A549 (cell line): ENCODE data around the gene APOBEC3A. TPM values are rescaled to one million over a fixed set of nuclear protein-coding genes. Genes with fewer than 3 reads are reported as not detected.

Source experiments
- ATAC-seq, 2 experiments: fragments of 200-7000 bp in 1 of 2; fragments of >200 bp in 1 of 2; cut with Nextera tagmentation in 1 of 2; cut with Tn5 transposase in 1 of 2; 3 replicates each; pipeline versions ENCODE4 v1.8.0 to v1.9.1; 2018 to 2020; ENCODE audit warnings: mild to moderate bottlenecking in 1 of 2, moderate library complexity in 1 of 2
- CTCF ChIA-PET: fragments of 300-600 bp; sonication (Branson Sonifier 250); formaldehyde crosslinking; extraction: SDS; loops from one replicate; lab custom pipeline; 2021; ENCODE audit warnings: antibody characterized with exemption, inconsistent platforms; lab: Yijun Ruan, JAX
- POLR2A ChIA-PET: fragments of 350-600 bp; formaldehyde crosslinking; extraction: SDS; loops from one replicate; lab custom pipeline; 2021; ENCODE audit warnings: antibody characterized with exemption, inconsistent platforms; lab: Yijun Ruan, JAX
- DNase-seq, 2 experiments: peaks; one replicate each; pipeline versions ENCODE4 v3.0.0 to v3.0.0-alpha.2; 2011 to 2016; ENCODE audit warnings: low read depth in 1 of 2, low spot score in 1 of 2
- FAIRE-seq: peaks from 2 replicates; lab custom pipeline; 2011; peaks lifted over from hg19 to GRCh38; lab: Jason Lieb, UNC
- H3K27ac ChIP-seq, 2 experiments: fragments of >200 bp; sonication (Bioruptor Twin); formaldehyde crosslinking; 3 replicates each; pipeline ENCODE4 v1.5.1; 2016 to 2017
- H3K4me1 ChIP-seq: fragments of >200 bp; sonication (Bioruptor Twin); formaldehyde crosslinking; 3 replicates; pipeline ENCODE4 v1.6.1; 2016
- H3K4me2 ChIP-seq: fragments of >200 bp; sonication (Bioruptor Twin); formaldehyde crosslinking; 3 replicates; pipeline ENCODE4 v1.6.1; 2016
- H3K4me3 ChIP-seq: fragments of >200 bp; sonication (Bioruptor Twin); formaldehyde crosslinking; 3 replicates; pipeline ENCODE4 v1.5.1; 2016
- H3K9me3 ChIP-seq: fragments of >200 bp; sonication (Bioruptor Twin); formaldehyde crosslinking; 3 replicates; pipeline ENCODE4 v1.6.1; 2016
- CBX2 ChIP-seq: fragments of 200-600 bp; sonication (generic); IDR thresholded peaks from 2 replicates; pipeline ENCODE4 v1.6.1; 2016; ENCODE audit warnings: low read depth, mild to moderate bottlenecking, borderline replicate concordance
- FOSB ChIP-seq: fragments of 250-450 bp; sonication (Bioruptor Pico); IDR thresholded peaks from 2 replicates; pipeline ENCODE4 v1.5.0; 2020; ENCODE audit warnings: mild to moderate bottlenecking, moderate library complexity
- HDAC2 ChIP-seq: fragments of 200-600 bp; sonication (generic); IDR thresholded peaks from 2 replicates; pipeline ENCODE4 v1.6.1; 2016
- HOXB13 ChIP-seq: fragments of 250-450 bp; sonication (Bioruptor Pico); IDR thresholded peaks from 2 replicates; pipeline ENCODE4 v1.5.0; 2020; ENCODE audit warnings: low read depth, mild to moderate bottlenecking, moderate library complexity
- HOXB5 ChIP-seq: fragments of 250-450 bp; sonication (Bioruptor Pico); IDR thresholded peaks from 2 replicates; pipeline ENCODE4 v1.5.0; 2020; ENCODE audit warnings: mild to moderate bottlenecking, moderate library complexity
- NFE2L2 ChIP-seq: fragments of 150-350 bp; conservative IDR thresholded peaks from 2 replicates; pipeline ENCODE4 v1.6.1; 2014; ENCODE audit warnings: low read length
- NR3C1 ChIP-seq: fragments of >200 bp; sonication (Bioruptor Twin); formaldehyde crosslinking; IDR thresholded peaks from 3 replicates; pipeline ENCODE4 v1.6.1; 2017
- PHF8 ChIP-seq: fragments of 200-600 bp; sonication (generic); IDR thresholded peaks from 2 replicates; pipeline ENCODE4 v1.6.1; 2016; ENCODE audit warnings: low read depth, mild to moderate bottlenecking, antibody characterized with exemption, moderate library complexity, borderline replicate concordance
- POLR2AphosphoS2 ChIP-seq: conservative IDR thresholded peaks from 2 replicates; pipeline ENCODE4 v1.6.1; 2012; ENCODE audit warnings: low read length, improper control_type of control experiment, inconsistent platforms
- RARB ChIP-seq: fragments of 250-450 bp; sonication (Bioruptor Pico); IDR thresholded peaks from 2 replicates; pipeline ENCODE4 v1.8.0; 2021; ENCODE audit warnings: mild to moderate bottlenecking, moderate library complexity
- RCOR1 ChIP-seq: fragments of 150-350 bp; IDR thresholded peaks from 2 replicates; pipeline ENCODE4 v1.6.1; 2014; ENCODE audit warnings: antibody characterized with exemption, low read length, low read depth
- RNF2 ChIP-seq: fragments of 200-600 bp; sonication (generic); IDR thresholded peaks from 2 replicates; pipeline ENCODE4 v1.6.1; 2016; ENCODE audit warnings: low read depth, mild to moderate bottlenecking, antibody characterized with exemption, moderate library complexity, borderline replicate concordance
- SMC3 ChIP-seq: fragments of >200 bp; sonication (Bioruptor Twin); formaldehyde crosslinking; IDR thresholded peaks from 3 replicates; pipeline ENCODE4 v1.6.1; 2018; ENCODE audit warnings: inconsistent platforms
- SREBF2 ChIP-seq: fragments of 450-650 bp; IDR thresholded peaks from 2 replicates; pipeline ENCODE4 v1.6.1; 2014; ENCODE audit warnings: mild to moderate bottlenecking, moderate library complexity
- ZNF302 ChIP-seq: fragments of 250-450 bp; sonication (Bioruptor Pico); IDR thresholded peaks from 2 replicates; pipeline ENCODE4 v1.9.0; 2021; ENCODE audit warnings: inconsistent platforms, mild to moderate bottlenecking, moderate library complexity
- WGBS: methylation state at CpG from one replicate; pipeline ENCODE4 v1.1.6; 2017; ENCODE audit errors: missing lambda C conversion rate; 5-methylcytosine and 5-hydroxymethylcytosine counted together
- polyA plus RNA-seq, 4 experiments: library from polyadenylated mRNA; depleted of rRNA in 3 of 4; stranded (reverse); fragments of >200 nt; fragmentation: RNase III in 1 of 4; extraction: RNeasy Plus Mini Kit Qiagen cat#74134 plus additional on column Dnase treatment in 1 of 4; gene quantifications; 2 replicates in 3 of 4; 3 replicates in 1 of 4; pipeline ENCODE4 v1.2.3, GENCODE V29; 2011 to 2017
- TF ChIP-seq, protein P1 (sequence below): fragments of 200-600 bp; sonication (generic); IDR thresholded peaks from 2 replicates; pipeline ENCODE4 v1.6.1; 2016; ENCODE audit warnings: antibody characterized with exemption, mild to moderate bottlenecking, moderate library complexity
- TF ChIP-seq, protein P2 (sequence below): fragments of 250-450 bp; sonication (Bioruptor Pico); IDR thresholded peaks from 2 replicates; pipeline ENCODE4 v1.5.0; 2020; ENCODE audit warnings: low read depth, mild to moderate bottlenecking, moderate library complexity
- TF ChIP-seq, protein P3 (sequence below): IDR thresholded peaks from 2 replicates; pipeline ENCODE4 v1.6.1; 2012; ENCODE audit warnings: low read depth, borderline replicate concordance
- TF ChIP-seq, protein P4 (sequence below): fragments of 450-650 bp; IDR thresholded peaks from 2 replicates; pipeline ENCODE4 v1.6.1; 2014; ENCODE audit warnings: antibody characterized with exemption
- TF ChIP-seq, protein P5 (sequence below): fragments of >200 bp; sonication (Bioruptor Twin); formaldehyde crosslinking; IDR thresholded peaks from 2 replicates; pipeline ENCODE4 v1.6.1; 2016

The APOBEC3A gene
- polyA plus RNA-seq, 2 of the 4 experiments (the other 2 are of a cell fraction), result not detected

GRCh38 chr22:38951734-38952133 is 5.7 kb upstream of the APOBEC3A start:
- DNase-seq (no peak), FAIRE-seq (no peak), ATAC-seq (no peak)
- Histone ChIP-seq H3K4me2 (no peak overlapping the region), H3K4me3 (no peak overlapping the region), H3K27ac (no peak overlapping the region), H3K4me1 (peaks cover 7% of the 10 kb centered on the region; the same call in 2 of the 3 replicates), H3K9me3 (no peaks in the 10 kb centered on the region)
- WGBS, result 66% methylated on average over 2 of the region's 2 CpGs
- no peak for TF ChIP-seq POLR2AphosphoS2
- TF ChIP-seq, protein P1, sequence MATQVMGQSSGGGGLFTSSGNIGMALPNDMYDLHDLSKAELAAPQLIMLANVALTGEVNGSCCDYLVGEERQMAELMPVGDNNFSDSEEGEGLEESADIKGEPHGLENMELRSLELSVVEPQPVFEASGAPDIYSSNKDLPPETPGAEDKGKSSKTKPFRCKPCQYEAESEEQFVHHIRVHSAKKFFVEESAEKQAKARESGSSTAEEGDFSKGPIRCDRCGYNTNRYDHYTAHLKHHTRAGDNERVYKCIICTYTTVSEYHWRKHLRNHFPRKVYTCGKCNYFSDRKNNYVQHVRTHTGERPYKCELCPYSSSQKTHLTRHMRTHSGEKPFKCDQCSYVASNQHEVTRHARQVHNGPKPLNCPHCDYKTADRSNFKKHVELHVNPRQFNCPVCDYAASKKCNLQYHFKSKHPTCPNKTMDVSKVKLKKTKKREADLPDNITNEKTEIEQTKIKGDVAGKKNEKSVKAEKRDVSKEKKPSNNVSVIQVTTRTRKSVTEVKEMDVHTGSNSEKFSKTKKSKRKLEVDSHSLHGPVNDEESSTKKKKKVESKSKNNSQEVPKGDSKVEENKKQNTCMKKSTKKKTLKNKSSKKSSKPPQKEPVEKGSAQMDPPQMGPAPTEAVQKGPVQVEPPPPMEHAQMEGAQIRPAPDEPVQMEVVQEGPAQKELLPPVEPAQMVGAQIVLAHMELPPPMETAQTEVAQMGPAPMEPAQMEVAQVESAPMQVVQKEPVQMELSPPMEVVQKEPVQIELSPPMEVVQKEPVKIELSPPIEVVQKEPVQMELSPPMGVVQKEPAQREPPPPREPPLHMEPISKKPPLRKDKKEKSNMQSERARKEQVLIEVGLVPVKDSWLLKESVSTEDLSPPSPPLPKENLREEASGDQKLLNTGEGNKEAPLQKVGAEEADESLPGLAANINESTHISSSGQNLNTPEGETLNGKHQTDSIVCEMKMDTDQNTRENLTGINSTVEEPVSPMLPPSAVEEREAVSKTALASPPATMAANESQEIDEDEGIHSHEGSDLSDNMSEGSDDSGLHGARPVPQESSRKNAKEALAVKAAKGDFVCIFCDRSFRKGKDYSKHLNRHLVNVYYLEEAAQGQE, result no peak
- no peak for TF ChIP-seq PHF8
- TF ChIP-seq SMC3, result no peak
- no peak for TF ChIP-seq RCOR1
- POLR2A ChIA-PET, result no interaction called here
- CTCF ChIA-PET, result interaction anchor here (1.0 to 2.3 kb wide), 6 partner anchors 12 to 82 kb away, joined by 3 to 10 read pairs (median 3); no protein-coding TSS in a partner anchor

DNA sequence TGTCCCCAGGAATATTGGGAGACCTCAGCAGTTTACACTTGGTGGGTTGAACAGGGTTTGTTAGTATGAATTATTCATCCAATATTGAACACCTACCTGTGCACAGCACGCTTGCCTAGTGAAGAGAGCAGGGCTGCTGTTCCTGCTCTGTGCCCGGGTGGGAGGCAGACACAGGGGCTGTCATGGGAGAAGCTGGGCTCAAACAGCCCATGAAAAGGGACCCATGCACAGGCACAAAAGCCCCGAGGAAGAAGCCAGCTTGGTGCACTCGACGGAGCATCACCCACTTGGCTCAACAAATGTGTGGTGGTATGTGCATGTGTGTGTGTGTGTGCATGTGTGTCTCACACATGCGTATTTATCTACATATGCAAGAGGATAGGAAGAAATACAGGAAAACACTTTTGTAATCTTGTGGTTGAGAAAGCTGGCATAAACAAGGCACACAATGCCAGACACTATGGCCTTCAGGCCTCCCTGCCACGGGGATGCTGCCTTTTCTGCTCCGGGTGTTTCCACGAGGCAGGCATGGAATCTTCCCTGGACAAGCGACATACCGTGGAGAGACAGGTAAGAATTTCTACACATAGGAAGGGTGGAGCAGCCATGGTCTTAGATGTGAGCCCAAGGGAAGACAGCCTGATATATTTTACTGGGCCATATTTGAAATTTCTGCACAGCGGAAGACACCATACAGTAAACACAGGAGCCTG is 5.0 kb upstream of the APOBEC3A start:
- FAIRE-seq, result no peak
- no peak overlapping the region for H3K4me2 ChIP-seq
- H3K4me1 ChIP-seq, result peaks cover 7% of the 10 kb centered on the region; the same call in 2 of the 3 replicates
- TF ChIP-seq, protein P2, sequence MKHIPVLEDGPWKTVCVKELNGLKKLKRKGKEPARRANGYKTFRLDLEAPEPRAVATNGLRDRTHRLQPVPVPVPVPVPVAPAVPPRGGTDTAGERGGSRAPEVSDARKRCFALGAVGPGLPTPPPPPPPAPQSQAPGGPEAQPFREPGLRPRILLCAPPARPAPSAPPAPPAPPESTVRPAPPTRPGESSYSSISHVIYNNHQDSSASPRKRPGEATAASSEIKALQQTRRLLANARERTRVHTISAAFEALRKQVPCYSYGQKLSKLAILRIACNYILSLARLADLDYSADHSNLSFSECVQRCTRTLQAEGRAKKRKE (CRISPR knock-in tag), result no peak
- TF ChIP-seq FOSB (CRISPR knock-in tag) (no peak), NR3C1 (no peak), HDAC2 (no peak), HOXB13 (CRISPR knock-in tag) (no peak), CBX2 (no peak), RNF2 (no peak), ZNF302 (CRISPR knock-in tag) (no peak), NFE2L2 (no peak), SREBF2 (no peak), RARB (CRISPR knock-in tag) (no peak), HOXB5 (CRISPR knock-in tag) (no peak)
- TF ChIP-seq, protein P3, sequence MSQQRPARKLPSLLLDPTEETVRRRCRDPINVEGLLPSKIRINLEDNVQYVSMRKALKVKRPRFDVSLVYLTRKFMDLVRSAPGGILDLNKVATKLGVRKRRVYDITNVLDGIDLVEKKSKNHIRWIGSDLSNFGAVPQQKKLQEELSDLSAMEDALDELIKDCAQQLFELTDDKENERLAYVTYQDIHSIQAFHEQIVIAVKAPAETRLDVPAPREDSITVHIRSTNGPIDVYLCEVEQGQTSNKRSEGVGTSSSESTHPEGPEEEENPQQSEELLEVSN, result no peak
- TF ChIP-seq, protein P4, sequence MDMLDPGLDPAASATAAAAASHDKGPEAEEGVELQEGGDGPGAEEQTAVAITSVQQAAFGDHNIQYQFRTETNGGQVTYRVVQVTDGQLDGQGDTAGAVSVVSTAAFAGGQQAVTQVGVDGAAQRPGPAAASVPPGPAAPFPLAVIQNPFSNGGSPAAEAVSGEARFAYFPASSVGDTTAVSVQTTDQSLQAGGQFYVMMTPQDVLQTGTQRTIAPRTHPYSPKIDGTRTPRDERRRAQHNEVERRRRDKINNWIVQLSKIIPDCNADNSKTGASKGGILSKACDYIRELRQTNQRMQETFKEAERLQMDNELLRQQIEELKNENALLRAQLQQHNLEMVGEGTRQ, result no peak
- TF ChIP-seq, protein P5, sequence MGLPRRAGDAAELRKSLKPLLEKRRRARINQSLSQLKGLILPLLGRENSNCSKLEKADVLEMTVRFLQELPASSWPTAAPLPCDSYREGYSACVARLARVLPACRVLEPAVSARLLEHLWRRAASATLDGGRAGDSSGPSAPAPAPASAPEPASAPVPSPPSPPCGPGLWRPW, result no peak
- H3K27ac ChIP-seq, result no peak overlapping the region
- CTCF ChIA-PET, result interaction anchor here (1.2 to 2.3 kb wide), 6 partner anchors 9 to 83 kb away, joined by 3 to 10 read pairs (median 3); no protein-coding TSS in a partner anchor
- ATAC-seq, result no peak
- POLR2A ChIA-PET, result no interaction called here
- DNase-seq, result no peak
- H3K9me3 ChIP-seq, result no peaks in the 10 kb centered on the region
- 82% methylated on average over 12 of the region's 12 CpGs for WGBS
- no peak overlapping the region for H3K4me3 ChIP-seq
